A549 (cell line): Measurements from ENCODE around the gene NKRF.

Source experiments
- CBX2 ChIP-seq: fragments of 200-600 bp; sonication (generic); IDR thresholded peaks from 2 replicates; pipeline ENCODE4 v1.6.1; 2016; ENCODE audit warnings: low read depth, mild to moderate bottlenecking, borderline replicate concordance
- CHD2 ChIP-seq: fragments of 150-350 bp; IDR thresholded peaks from 2 replicates; pipeline ENCODE4 v1.6.1; 2014; ENCODE audit warnings: low read length; ENCODE audit not compliant: partially characterized antibody
- ELK1 ChIP-seq: fragments of 150-350 bp; IDR thresholded peaks from 2 replicates; pipeline ENCODE4 v1.6.1; 2014; ENCODE audit warnings: low read depth, mild to moderate bottlenecking, low read length
- EP300 ChIP-seq, 2 experiments: fragments of >200 bp; sonication (Bioruptor Twin); formaldehyde crosslinking; IDR thresholded peaks; 2 replicates in 1 of 2; 3 replicates in 1 of 2; pipeline ENCODE4 v1.6.1; 2016 to 2017
- HOXA7 ChIP-seq: fragments of 250-450 bp; sonication (Bioruptor Pico); IDR thresholded peaks from 2 replicates; pipeline ENCODE4 v1.5.0; 2020; ENCODE audit warnings: mild to moderate bottlenecking, moderate library complexity
- MAZ ChIP-seq: fragments of 150-350 bp; IDR thresholded peaks from 2 replicates; pipeline ENCODE4 v1.6.1; 2014; ENCODE audit warnings: antibody characterized with exemption, low read depth, low read length, borderline replicate concordance
- POLR2A ChIP-seq: IDR thresholded peaks from 2 replicates; pipeline ENCODE4 v1.6.1; 2012; ENCODE audit warnings: mild to moderate bottlenecking, low read length
- REST ChIP-seq: fragments of 200-600 bp; sonication (generic); IDR thresholded peaks from 2 replicates; pipeline ENCODE4 v1.6.1; 2016; ENCODE audit warnings: antibody characterized with exemption, mild to moderate bottlenecking, moderate library complexity
- ZFP36 ChIP-seq: fragments of 450-650 bp; IDR thresholded peaks from 2 replicates; pipeline ENCODE4 v1.6.1; 2014; ENCODE audit warnings: borderline replicate concordance; ENCODE audit not compliant: partially characterized antibody
- TF ChIP-seq, protein P1 (sequence below): IDR thresholded peaks from 2 replicates; pipeline ENCODE4 v1.6.1; 2012
- TF ChIP-seq, protein P2 (sequence below): fragments of >200 bp; sonication (Bioruptor Twin); formaldehyde crosslinking; IDR thresholded peaks from 3 replicates; pipeline ENCODE4 v1.5.1; 2016
- TF ChIP-seq, protein P3 (sequence below): fragments of 450-650 bp; IDR thresholded peaks from 2 replicates; pipeline ENCODE4 v1.6.1; 2014; ENCODE audit warnings: antibody characterized with exemption

DNA sequence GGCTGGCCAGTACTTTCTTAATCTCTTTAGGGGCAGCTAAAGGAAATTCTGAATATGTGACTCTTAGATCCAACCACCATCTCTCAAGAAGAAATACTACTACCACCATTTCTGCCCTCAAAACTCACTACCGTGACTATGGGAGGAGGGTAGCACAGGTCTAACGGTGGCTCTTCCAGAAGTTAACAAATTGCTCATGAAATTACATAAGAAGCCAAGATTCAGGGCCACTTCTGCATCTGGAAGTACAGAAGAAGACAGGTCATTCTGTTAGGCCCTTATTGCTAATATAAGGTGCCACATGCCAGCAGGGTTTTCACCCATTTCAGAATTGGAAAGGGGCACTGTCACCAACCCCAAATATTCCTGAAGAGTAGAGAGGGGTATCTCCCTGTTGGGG is 19.6 kb upstream of the NKRF start:
- TF ChIP-seq, protein P1, sequence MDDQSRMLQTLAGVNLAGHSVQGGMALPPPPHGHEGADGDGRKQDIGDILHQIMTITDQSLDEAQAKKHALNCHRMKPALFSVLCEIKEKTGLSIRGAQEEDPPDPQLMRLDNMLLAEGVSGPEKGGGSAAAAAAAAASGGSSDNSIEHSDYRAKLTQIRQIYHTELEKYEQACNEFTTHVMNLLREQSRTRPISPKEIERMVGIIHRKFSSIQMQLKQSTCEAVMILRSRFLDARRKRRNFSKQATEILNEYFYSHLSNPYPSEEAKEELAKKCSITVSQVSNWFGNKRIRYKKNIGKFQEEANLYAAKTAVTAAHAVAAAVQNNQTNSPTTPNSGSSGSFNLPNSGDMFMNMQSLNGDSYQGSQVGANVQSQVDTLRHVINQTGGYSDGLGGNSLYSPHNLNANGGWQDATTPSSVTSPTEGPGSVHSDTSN: no peak
- TF ChIP-seq, protein P2, sequence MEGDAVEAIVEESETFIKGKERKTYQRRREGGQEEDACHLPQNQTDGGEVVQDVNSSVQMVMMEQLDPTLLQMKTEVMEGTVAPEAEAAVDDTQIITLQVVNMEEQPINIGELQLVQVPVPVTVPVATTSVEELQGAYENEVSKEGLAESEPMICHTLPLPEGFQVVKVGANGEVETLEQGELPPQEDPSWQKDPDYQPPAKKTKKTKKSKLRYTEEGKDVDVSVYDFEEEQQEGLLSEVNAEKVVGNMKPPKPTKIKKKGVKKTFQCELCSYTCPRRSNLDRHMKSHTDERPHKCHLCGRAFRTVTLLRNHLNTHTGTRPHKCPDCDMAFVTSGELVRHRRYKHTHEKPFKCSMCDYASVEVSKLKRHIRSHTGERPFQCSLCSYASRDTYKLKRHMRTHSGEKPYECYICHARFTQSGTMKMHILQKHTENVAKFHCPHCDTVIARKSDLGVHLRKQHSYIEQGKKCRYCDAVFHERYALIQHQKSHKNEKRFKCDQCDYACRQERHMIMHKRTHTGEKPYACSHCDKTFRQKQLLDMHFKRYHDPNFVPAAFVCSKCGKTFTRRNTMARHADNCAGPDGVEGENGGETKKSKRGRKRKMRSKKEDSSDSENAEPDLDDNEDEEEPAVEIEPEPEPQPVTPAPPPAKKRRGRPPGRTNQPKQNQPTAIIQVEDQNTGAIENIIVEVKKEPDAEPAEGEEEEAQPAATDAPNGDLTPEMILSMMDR: no peak
- TF ChIP-seq POLR2A (no peak), EP300 (IDR thresholded peaks at IDR 0.05) (no peak), ELK1 (no peak), CHD2 (no peak), ZFP36 (no peak), MAZ (no peak), REST (no peak), CBX2 (no peak), HOXA7 (CRISPR knock-in tag) (no peak)
- TF ChIP-seq, protein P3, sequence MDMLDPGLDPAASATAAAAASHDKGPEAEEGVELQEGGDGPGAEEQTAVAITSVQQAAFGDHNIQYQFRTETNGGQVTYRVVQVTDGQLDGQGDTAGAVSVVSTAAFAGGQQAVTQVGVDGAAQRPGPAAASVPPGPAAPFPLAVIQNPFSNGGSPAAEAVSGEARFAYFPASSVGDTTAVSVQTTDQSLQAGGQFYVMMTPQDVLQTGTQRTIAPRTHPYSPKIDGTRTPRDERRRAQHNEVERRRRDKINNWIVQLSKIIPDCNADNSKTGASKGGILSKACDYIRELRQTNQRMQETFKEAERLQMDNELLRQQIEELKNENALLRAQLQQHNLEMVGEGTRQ: no peak
